ENCODE results near the gene FAM20A.
A peak's percentile ranks its signal among the peaks of the same experiment; 100 is the strongest.
"Not testable (repeated sequence)": the region's sequence is repeated elsewhere in the genome, so short reads cannot be mapped to it uniquely, and the experiment has no call there.

The FAM20A gene

GRCh38 chr17:68519051-68519450 is 82.1 kb downstream of the FAM20A start:
- DNase-seq (ENCODE audit: low spot score): peak; percentile 13

GRCh38 chr17:68518063-68518815 is 82.9 kb downstream of the FAM20A start:
- no peak for DNase-seq (ENCODE audit: low spot score)

GRCh38 chr17:68517605-68518004 is 83.6 kb downstream of the FAM20A start:
- DNase-seq (ENCODE audit: low spot score): not testable (repeated sequence)

GRCh38 chr17:68516732-68517131 is 84.4 kb downstream of the FAM20A start:
- DNase-seq (ENCODE audit: low spot score): no peak

- DNase-seq (ENCODE audit: low spot score): peak; percentile 57
Measured at GRCh38 chr17:68514831-68515635, 86.1 kb downstream of the FAM20A start.

GRCh38 chr17:68513932-68514331 is 87.2 kb downstream of the FAM20A start:
- DNase-seq (ENCODE audit: low spot score): no peak

GRCh38 chr17:68512960-68513474 is 88.2 kb downstream of the FAM20A start:
- DNase-seq (ENCODE audit: low spot score): peak; percentile 50

GRCh38 chr17:68512247-68512959 is 88.8 kb downstream of the FAM20A start, which contains the start of gene PRKAR1A:
Gene PRKAR1A, plus strand, starts transcription at chr17:68512430. Its CDS starts 2,970 bp downstream, at chr17:68515400.
- peak; percentile 93 for DNase-seq (ENCODE audit: low spot score)

- peak; percentile 79 for DNase-seq (ENCODE audit: low spot score)
Measured at GRCh38 chr17:68511671-68512246, 89.4 kb downstream of the FAM20A start.

GRCh38 chr17:68511254-68511670 is 89.9 kb downstream of the FAM20A start:
- DNase-seq (ENCODE audit: low spot score): no peak

GRCh38 chr17:68509141-68510057 is 91.8 kb downstream of the FAM20A start:
- DNase-seq (ENCODE audit: low spot score): peak; percentile 67

- no peak for DNase-seq (ENCODE audit: low spot score)
Measured at GRCh38 chr17:68507576-68507975, 93.6 kb downstream of the FAM20A start.

- DNase-seq (ENCODE audit: low spot score): no peak
Measured at GRCh38 chr17:68505951-68506350, 95.2 kb downstream of the FAM20A start.

GRCh38 chr17:68501074-68501473 is 100.1 kb downstream of the FAM20A start:
- no peak for DNase-seq (ENCODE audit: low spot score)

GRCh38 chr17:68499587-68499986 is 101.6 kb downstream of the FAM20A start:
- no peak for DNase-seq (ENCODE audit: low spot score)

- no peak for DNase-seq (ENCODE audit: low spot score)
Measured at GRCh38 chr17:68498479-68499326, 102.5 kb downstream of the FAM20A start.

- no peak for DNase-seq (ENCODE audit: low spot score)
Measured at GRCh38 chr17:68497885-68498319, 103.3 kb downstream of the FAM20A start.

GRCh38 chr17:68495081-68495480 is 106.1 kb downstream of the FAM20A start:
- no peak for DNase-seq (ENCODE audit: low spot score)

GRCh38 chr17:68492394-68493054 is 108.6 kb downstream of the FAM20A start:
- DNase-seq (ENCODE audit: low spot score): not testable (repeated sequence)
